HG03442 (cell line): ENCODE measurements around the gene TSEN15.
"Not testable (repeated sequence)": the region's sequence is repeated elsewhere in the genome, so short reads cannot be mapped to it uniquely, and the experiment has no call there.

Source experiments
- ATAC-seq: cut with Tn5 transposase; IDR thresholded peaks from one replicate; pipeline ENCODE4 v1.9.1; 2021; ENCODE audit warnings: mild to moderate bottlenecking, moderate library complexity; ENCODE audit not compliant: unreplicated experiment

The TSEN15 gene

DNA sequence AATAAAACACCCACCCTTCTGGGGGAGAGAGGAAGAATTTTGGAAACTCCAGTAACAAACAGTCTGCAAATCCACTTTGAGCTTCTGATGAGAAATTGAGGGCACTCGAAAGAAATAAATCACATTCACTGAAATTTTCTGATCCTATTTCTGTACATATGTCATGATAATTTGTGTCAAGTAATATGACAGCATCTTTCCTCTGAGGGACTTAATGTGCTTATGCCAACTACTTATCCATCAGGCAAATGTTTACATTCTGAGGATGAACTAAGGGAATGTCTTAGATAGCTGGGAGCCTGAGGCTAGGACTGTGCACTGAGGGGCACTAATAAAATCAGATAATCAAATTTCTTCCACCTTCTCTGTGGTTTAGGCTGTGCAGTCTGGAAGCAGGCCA is 44.5 kb downstream of the TSEN15 start:
- ATAC-seq, result no peak

DNA sequence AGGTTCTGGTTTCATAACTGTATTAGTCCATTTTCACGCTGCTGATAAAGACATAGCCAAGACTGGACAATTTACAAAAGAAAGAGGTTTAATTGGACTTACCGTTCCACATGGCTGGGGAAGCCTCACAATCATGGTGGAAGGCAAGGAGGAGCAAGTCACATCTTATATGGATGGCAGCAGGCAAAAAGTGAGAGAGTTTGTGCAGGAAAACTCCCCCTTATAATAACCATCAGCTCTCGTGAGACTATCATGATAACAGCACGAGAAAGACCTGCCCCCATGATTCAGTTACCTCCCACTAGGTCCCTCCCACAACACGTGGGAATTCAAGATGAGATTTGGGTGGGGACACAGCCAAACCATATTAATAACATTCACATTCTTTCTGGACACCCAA is 45.0 kb downstream of the TSEN15 start:
- ATAC-seq, result not testable (repeated sequence)

DNA sequence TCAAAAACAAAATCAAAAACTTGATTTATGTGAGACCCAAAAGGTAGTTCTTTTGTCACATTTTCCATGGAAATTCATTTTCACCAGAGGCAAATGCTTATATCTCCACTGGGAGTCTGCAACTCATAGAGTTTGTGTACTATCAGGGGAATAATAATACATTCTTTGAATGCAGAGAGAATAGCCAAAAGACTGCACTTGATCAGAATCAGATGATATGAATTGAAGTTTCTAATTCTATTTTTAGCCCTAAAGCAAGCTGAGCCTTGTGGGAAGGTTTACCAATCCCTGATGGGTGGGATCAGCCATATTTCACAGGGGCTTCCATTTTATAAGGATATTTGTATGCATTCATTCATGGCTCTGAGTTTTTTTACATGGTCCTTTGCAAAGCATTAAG is 49.6 kb downstream of the TSEN15 start:
- ATAC-seq, result no peak

DNA sequence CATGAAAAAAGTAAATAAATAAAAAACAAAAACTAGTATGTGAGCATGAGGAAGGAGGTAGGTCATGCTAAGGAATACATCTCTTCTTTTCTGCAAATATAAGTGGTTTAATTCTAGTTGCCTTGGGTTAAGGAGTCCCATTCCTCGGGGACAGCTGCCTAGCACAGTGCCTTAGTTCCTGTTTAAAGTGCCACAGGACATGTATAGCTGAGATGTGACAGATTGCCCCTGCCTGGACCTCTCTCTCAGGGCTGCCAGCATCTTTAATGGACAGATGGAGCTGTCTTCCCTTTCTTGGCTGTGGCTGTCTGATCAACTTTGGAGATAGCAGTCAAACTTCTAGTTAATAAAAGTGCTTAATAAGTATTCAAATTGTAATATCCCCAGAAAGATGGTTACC is 50.0 kb downstream of the TSEN15 start:
- ATAC-seq, result no peak

DNA sequence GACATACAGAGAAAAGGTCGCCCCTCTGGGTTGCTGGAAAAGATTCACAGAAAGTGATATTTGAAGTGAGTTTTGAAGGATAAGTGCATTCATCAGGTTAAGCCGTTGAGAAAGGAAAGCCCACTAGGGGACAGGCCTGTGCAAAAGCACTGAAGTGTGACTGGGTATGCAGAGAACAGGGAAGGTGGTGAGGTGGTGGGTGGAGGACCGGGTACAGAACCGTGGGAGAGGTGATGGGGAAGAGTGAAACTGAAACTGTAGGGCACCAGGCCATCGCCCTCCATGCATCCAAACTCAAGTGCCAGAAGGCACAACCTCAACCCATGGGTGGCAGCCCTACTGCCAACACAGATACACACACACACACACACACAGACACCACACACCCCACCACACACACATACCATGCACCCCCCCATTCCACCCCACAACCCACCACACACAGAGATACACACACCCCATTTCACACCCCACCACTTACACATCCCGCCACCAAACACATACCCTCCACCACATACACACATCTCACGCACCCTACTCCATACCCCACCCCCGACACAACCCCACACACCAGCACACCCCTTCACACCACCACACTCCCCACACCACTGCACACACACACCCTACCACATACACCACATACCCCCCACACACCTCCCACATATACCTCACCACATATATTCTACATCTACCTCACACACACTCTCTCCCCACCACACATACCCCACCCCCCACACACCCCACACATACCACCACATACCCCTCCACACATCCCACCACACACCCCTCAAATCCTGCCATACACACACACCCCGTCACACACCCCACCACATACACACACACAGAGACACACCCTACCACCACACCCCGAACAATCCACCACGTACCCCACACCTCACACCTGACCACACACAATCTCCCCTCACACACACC is 59.0 kb downstream of the TSEN15 start:
- no peak for ATAC-seq

DNA sequence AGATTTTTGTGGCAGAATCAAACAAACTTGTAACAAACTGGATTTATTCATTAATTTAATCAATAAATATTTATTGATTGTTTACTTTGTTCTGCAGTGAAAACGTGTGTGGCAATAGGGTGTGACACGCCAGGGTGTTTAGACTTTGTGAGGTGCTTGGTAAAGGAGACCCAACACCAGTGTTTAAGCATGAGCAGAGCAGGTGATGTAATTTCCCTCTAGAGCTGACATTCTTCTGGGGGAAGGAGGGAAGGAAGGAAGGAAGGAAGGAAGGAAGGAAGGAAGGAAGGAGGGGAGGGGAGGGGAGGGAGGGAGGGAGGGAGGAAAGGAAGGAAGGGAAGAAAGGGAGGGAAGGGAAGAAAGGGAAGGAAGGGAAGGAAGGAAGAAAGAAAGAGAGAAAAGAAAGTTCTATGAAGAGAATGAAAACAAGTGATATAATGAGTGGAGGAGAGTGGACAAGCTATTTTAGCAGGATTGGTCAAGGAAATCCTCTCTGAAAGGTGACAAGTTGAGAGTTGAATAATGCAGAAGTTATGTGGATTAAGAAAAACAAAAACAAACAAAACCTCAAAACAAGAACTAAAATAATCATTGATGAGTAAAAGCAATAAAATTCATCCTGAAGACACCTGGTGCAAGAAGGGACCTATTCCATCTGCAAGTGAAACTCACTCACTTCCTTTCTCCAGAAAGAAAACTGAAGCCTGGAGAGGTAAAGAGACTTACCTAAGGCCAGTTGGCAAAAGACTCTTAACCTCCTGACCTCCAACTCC is 60.8 kb downstream of the TSEN15 start:
- ATAC-seq, result no peak

DNA sequence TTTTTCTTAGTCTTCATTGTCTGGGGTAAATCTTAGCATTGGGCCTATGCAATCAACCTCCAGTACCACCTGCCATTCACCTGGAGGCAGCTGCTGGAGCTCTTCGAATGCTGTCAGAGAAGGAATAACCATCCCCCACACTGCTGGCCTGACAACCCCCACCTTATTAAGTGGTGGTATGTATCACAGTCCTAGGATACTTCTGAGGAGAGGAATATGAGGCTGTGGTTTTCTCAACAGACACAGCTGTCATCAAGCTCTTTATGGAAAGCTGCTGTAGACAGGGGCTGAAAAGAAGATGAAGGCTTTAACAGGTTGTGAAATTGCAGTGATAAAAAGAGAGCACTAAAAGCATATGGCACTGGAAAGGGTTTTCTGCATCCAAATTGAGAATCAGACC is 61.7 kb downstream of the TSEN15 start:
- no peak for ATAC-seq

DNA sequence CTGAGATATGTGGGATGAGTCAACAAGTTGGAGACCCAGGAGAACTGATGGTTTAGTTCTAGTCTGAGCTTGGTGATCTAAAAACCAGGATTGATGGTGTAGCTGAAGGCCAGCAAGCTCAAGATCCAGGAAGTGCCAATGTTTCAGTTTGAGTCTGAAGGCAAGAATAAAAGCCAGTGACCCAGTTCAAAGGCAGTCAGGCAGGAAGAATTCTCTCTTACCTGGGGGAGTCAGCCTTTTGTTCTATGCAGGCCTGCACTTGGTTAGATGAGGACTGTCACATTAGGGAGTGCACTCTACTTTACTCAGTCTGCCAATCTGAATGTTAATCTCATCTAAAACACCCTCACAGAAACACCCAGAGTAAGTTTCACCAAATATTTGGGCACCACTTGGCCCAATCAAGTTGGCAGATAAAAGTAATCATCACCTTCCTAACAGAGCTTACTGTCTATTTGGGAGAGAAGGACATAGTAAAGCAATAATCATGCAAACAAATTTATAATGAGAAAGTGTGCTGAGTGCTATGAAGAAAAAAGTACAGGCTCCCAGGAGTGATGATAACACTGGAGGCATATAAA is 63.4 kb downstream of the TSEN15 start:
- ATAC-seq, result no peak

DNA sequence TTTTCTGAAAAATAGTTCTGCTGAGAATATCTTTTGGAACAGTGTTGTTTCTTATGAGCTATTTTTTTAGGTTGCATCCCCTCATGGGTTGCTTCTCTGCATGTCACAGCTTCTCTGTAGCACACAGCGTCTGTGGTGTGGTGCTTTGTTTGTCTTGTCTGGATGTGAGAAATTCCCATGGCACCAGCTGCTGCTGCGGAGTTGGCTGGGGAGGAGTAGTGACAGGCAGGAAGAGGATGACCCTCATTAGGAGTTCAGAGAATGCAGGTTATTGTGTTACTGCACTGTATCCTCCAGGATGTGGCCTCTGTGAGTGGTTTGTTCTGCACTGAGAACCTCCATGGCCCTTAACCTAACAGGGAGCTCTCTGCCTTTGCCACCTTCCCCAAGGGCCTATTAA is 64.8 kb downstream of the TSEN15 start:
- ATAC-seq, result no peak

DNA sequence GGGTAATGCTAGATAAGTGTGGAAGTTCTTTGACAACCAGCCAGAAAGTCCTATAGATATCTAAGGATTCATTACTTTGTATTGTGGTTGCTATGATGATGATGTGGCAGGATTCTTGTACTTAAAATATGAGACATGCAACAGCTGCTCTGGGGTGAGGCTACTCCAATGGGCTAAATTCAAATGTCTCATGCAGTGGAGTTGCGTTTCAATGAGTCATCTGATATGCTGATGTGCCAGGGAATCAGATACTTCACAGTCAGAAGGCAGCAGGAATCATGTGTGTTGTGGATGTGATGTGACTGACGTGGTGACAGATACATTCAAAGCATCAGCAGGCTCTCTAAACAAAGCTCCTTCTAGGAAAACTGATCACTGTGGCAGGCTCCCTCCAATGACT is 66.5 kb downstream of the TSEN15 start:
- ATAC-seq, result no peak
